Activated CD4-positive, alpha-beta T cell treated with anti-CD3 and anti-CD28 coated beads for 48 hours (primary cell): ENCODE data around the gene TBC1D28.
A peak's percentile ranks its signal among the peaks of the same experiment; 100 is the strongest.
"Not testable (repeated sequence)": the region's sequence is repeated elsewhere in the genome, so short reads cannot be mapped to it uniquely, and the experiment has no call there.

ENCODE experiments used
- DNase-seq: peaks from one replicate; pipeline ENCODE4 v3.0.0-alpha.2; 2020

Gene TBC1D28

GRCh38 chr17:18644291-18644690 lies at the start of gene TBC1D28:
Gene TBC1D28 (minus strand): TSS chr17:18644391. CDS start chr17:18641352, 3,039 bp downstream.
- DNase-seq, result not testable (repeated sequence)

GRCh38 chr17:18682668-18683067 lies 38.5 kb upstream of the TBC1D28 start:
- not testable (repeated sequence) for DNase-seq

- peak; percentile 81 for DNase-seq
Observed at GRCh38 chr17:18681767-18682571, 37.8 kb upstream of the TBC1D28 start, which contains the start of gene FOXO3B. Gene FOXO3B (minus strand): TSS chr17:18682314. CDS start chr17:18681651, 663 bp downstream.

GRCh38 chr17:18677381-18677780 lies 33.2 kb upstream of the TBC1D28 start:
- not testable (repeated sequence) for DNase-seq

- not testable (repeated sequence) for DNase-seq
Observed at GRCh38 chr17:18676928-18677327, 32.7 kb upstream of the TBC1D28 start.

GRCh38 chr17:18672395-18673227 lies 28.4 kb upstream of the TBC1D28 start:
- not testable (repeated sequence) for DNase-seq

GRCh38 chr17:18668625-18669024 lies 24.4 kb upstream of the TBC1D28 start:
- DNase-seq, result not testable (repeated sequence)

GRCh38 chr17:18667535-18667934 lies 23.3 kb upstream of the TBC1D28 start:
- DNase-seq, result not testable (repeated sequence)

- DNase-seq, result not testable (repeated sequence)
Observed at GRCh38 chr17:18666326-18666725, 22.1 kb upstream of the TBC1D28 start.

- not testable (repeated sequence) for DNase-seq
Observed at GRCh38 chr17:18661924-18662624, 17.9 kb upstream of the TBC1D28 start.

GRCh38 chr17:18650094-18650493 lies 5.9 kb upstream of the TBC1D28 start:
- DNase-seq, result not testable (repeated sequence)

GRCh38 chr17:18643124-18643523 lies 1.1 kb downstream of the TBC1D28 start:
- not testable (repeated sequence) for DNase-seq

GRCh38 chr17:18638357-18638756 lies 5.8 kb downstream of the TBC1D28 start:
- DNase-seq, result not testable (repeated sequence)

GRCh38 chr17:18636237-18636636 lies 8.0 kb downstream of the TBC1D28 start:
- DNase-seq, result not testable (repeated sequence)

- DNase-seq, result not testable (repeated sequence)
Observed at GRCh38 chr17:18635773-18636172, 8.4 kb downstream of the TBC1D28 start.

- not testable (repeated sequence) for DNase-seq
Observed at GRCh38 chr17:18634550-18635263, 9.5 kb downstream of the TBC1D28 start.

GRCh38 chr17:18626152-18626870 lies 17.9 kb downstream of the TBC1D28 start:
- DNase-seq, result no peak

GRCh38 chr17:18625509-18626104 lies 18.6 kb downstream of the TBC1D28 start:
- DNase-seq, result peak; percentile 96

GRCh38 chr17:18624862-18625501 lies 19.2 kb downstream of the TBC1D28 start:
- peak; percentile 30 for DNase-seq

GRCh38 chr17:18617613-18618012 lies 26.6 kb downstream of the TBC1D28 start:
- not testable (repeated sequence) for DNase-seq
